C4-2B (cell line): ENCODE data around the gene OPTC.

Source experiments
- H3K27ac ChIP-seq: fragments of 450-650 bp; 2 replicates; pipeline ENCODE4 v1.5.1; 2017
- ZFX ChIP-seq: fragments of 450-650 bp; IDR thresholded peaks from 2 replicates; pipeline ENCODE4 v1.6.1; 2017
- TF ChIP-seq, protein P1 (sequence below): fragments of 450-650 bp; conservative IDR thresholded peaks from 2 replicates; pipeline ENCODE4 v1.5.1; 2017; ENCODE audit warnings: mild to moderate bottlenecking

Gene OPTC

DNA sequence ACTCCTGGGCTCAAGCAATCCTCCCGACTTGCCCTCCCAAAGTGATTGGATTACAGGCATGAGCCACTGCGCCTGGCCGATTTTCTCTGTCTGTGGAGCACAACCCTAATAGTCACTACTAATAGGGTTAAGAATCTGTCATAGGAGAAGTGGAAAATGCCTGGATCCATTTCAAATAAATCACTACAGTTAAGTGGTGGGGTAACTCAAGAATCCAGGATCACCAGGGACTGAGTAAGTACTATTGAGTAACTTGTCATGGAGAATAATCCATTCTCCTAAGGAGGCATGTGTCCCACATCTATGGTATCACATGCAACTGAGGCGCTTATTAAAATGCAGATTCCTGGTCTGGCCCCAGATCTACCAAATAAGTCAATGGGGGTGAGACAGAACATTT is 53.2 kb downstream of the OPTC start:
- no peak for TF ChIP-seq ZFX
- TF ChIP-seq, protein P1, sequence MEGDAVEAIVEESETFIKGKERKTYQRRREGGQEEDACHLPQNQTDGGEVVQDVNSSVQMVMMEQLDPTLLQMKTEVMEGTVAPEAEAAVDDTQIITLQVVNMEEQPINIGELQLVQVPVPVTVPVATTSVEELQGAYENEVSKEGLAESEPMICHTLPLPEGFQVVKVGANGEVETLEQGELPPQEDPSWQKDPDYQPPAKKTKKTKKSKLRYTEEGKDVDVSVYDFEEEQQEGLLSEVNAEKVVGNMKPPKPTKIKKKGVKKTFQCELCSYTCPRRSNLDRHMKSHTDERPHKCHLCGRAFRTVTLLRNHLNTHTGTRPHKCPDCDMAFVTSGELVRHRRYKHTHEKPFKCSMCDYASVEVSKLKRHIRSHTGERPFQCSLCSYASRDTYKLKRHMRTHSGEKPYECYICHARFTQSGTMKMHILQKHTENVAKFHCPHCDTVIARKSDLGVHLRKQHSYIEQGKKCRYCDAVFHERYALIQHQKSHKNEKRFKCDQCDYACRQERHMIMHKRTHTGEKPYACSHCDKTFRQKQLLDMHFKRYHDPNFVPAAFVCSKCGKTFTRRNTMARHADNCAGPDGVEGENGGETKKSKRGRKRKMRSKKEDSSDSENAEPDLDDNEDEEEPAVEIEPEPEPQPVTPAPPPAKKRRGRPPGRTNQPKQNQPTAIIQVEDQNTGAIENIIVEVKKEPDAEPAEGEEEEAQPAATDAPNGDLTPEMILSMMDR = no peak

DNA sequence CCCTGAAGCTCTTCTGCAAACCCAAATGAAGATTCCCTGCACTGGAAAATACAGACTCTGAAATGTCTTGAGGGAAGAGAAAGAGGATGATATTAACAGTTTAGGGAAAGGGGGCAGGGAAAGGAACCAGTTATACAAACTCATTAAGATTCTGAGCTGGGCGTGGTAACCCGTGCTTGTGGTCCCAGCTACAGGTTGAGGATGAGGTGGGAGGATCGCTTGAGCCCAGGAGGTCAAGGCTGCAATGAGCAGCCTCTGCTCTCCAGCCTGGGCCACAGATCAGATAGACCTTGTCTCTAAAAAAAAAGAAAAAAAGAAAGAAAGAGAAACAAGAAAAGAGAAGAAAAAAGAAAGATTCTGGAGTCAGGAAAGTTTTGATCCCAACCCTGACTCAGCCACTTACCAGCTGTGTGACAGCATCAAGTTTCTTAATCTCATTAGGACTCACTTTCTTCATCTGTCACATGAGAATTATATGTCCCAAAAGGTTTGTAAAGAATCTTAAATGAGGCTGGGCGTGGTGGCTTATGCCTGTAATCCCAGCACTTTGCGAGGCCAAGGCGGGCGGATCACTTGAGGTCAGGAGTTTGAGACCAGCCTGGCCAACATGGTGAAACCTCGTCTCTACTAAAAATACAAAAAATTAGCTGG is 53.9 kb downstream of the OPTC start:
- TF ChIP-seq, protein P1 = no peak
- no peak for TF ChIP-seq ZFX
- no peak overlapping the region for H3K27ac ChIP-seq

More for the DNA sequence above, 53.2 kb downstream of the OPTC start:
- H3K27ac ChIP-seq = no peak overlapping the region

DNA sequence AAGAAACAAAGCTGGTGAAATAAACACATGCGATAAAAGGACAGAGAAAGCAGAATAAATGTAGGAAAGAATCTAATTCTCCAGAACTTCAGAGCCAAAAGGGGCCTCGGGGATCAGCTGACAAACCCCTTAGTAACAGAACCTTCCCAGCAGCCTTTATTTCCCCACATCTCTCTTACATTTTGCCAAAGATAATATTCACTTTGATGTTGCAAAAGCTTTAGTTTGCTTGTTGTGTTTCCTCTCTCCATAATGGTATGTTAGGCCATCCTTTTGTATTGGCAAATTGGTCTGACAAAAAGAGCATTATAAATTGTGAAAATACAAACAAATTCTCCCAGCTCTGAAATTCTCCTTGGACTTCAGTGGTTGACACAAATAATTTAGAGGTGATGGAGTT is 54.9 kb downstream of the OPTC start:
- H3K27ac ChIP-seq = no peak overlapping the region
- TF ChIP-seq, protein P1 = no peak
- no peak for TF ChIP-seq ZFX

DNA sequence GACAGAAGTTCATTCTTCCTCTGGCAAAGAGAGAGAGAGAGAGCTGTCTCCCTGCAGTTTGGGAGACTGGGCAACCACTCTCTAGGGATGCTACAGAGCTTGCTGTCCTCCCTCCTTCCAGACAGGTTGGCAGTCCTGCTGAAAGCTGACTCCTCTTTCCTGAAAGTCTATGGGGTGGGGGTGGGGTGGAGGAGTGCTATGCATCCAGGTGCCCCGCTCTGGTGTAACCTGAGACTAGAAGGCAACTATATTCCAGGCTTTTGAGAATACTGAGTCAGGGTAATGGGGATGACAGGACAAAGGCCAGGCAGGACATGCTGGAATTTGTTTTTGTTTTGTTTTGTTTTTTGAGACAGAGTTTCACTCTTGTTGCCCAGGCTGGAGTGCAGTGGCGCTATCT is 55.4 kb downstream of the OPTC start:
- H3K27ac ChIP-seq = peak overlapping the region; percentile 31
- TF ChIP-seq ZFX = no peak

DNA sequence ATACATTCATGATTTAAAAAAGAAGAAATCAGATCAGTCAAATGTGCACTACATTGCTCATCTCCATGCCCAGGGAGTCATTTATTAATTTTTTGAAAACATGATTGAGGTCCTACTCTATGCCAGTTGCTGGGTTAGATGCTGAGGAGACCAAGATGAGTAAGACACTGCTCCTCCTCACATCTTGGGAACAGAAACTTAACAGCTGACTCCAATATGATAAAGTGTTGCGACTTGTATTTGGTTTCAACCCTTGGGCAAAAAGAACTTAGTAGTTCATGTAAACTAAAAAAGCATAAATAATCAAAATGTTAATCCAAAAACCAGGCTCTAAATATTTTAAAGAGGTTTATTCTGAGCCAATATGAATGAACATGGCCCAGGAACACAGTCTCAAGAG is 56.9 kb downstream of the OPTC start:
- TF ChIP-seq, protein P1 = no peak
- TF ChIP-seq ZFX = no peak

GRCh38 chr1:203551550-203551949 is 57.6 kb downstream of the OPTC start:
- H3K27ac ChIP-seq = no peak overlapping the region
- TF ChIP-seq ZFX = no peak
- TF ChIP-seq, protein P1 = no peak

More for the DNA sequence above, 56.9 kb downstream of the OPTC start:
- no peak overlapping the region for H3K27ac ChIP-seq

- TF ChIP-seq ZFX = no peak
- TF ChIP-seq, protein P1 = no peak
- H3K27ac ChIP-seq = no peak overlapping the region
Observed at GRCh38 chr1:203553496-203553895, 59.5 kb downstream of the OPTC start.

DNA sequence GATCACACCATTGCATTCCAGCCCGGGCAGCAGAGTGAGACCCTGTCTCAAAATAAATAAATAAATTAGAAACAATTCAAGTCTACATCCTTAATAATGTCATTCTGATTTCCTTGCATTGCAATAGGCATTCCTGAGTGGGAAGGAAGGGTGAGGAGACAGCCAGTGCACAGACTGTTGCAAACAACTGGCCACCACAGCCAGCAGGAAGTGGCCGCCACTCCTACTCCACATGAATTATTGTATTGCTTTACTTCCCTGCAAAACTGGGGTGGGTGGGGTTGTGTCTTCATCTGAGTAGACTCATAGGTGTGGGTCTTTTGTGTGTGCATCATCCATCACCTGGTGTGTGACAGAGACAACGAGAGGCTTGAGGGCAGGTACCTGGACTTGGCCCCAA is 60.1 kb downstream of the OPTC start:
- TF ChIP-seq, protein P1 = no peak
- TF ChIP-seq ZFX = no peak
- H3K27ac ChIP-seq = no peak overlapping the region
